Pancreas (tissue), 10 donors: Measurements from ENCODE around the gene PDS5B. TPM values are rescaled to one million over a fixed set of nuclear protein-coding genes. Genes with fewer than 3 reads are reported as not detected.

Source experiments
- ATAC-seq, 4 donors: fragments of 200-7000 bp; cut with Tn5 transposase; one replicate each; pipeline versions ENCODE4 v1.8.0 to v1.9.1; 2020; ENCODE audit warnings: mild to moderate bottlenecking in 4 of 4, moderate library complexity in 4 of 4
- DNase-seq, 6 donors: peaks; one replicate each; pipeline ENCODE4 v3.0.0-alpha.2; 2020
- FAIRE-seq: peaks from 2 replicates; lab custom pipeline; 2012; peaks lifted over from hg19 to GRCh38; lab: Jason Lieb, UNC
- H3K27ac ChIP-seq, 4 donors: fragments of 200-600 bp; sonication (generic); 1 replicate in 3 of 4; 2 replicates in 1 of 4; pipeline versions ENCODE4 v1.5.0 to v1.8.0; 2020
- H3K27me3 ChIP-seq, 4 donors: fragments of 200-600 bp; one replicate each; pipeline ENCODE4 v1.8.0; 2021
- H3K36me3 ChIP-seq, 3 donors: fragments of 200-600 bp; sonication (generic) in 1 of 3; one replicate each; pipeline versions ENCODE4 v1.5.0 to v1.8.0; 2020 to 2021
- H3K4me1 ChIP-seq, 3 donors: fragments of 200-600 bp; one replicate each; pipeline ENCODE4 v1.8.0; 2021
- H3K4me3 ChIP-seq, 4 donors: fragments of 200-600 bp; sonication (generic) in 2 of 4; one replicate each; pipeline versions ENCODE4 v1.5.0 to v1.8.0; 2020 to 2021
- H3K9me3 ChIP-seq, 4 donors: fragments of 200-600 bp; one replicate each; pipeline ENCODE4 v1.8.0; 2021
- WGBS, 2 donors: extraction: QIAGEN DNeasy Blood & Tissue Kit; methylation state at CpG; one replicate each; pipeline ENCODE4 v1.1.7; 2013; 5-methylcytosine and 5-hydroxymethylcytosine counted together
- intact Hi-C, 3 donors: fragments of 100-400 bp; cut with DNase I; formaldehyde crosslinking; loops; one replicate each; pipeline versions ENCODE4 v1.11.1 to v1.14.2; 2022
- polyA plus RNA-seq, 2 donors: library from polyadenylated mRNA; stranded (reverse); fragments of 200-250 nt; gene quantifications; one replicate each; pipeline ENCODE4 v1.2.3, GENCODE V29; 2013
- total RNA-seq, 6 donors: library from RNA; stranded (reverse); fragmentation: NEBNext Ultra II Directional in 4 of 6; extraction: Animal tissue kit (Norgen Biotek cat#: 25700) in 4 of 6; gene quantifications; one replicate each; pipeline versions ENCODE4 v1.2.1 to v1.2.4, GENCODE V29; 2021 to 2023
- TF ChIP-seq, protein P1 (sequence below), 4 donors: fragments of 200-600 bp; sonication (generic) in 3 of 4; IDR thresholded peaks; one replicate each; pipeline versions ENCODE4 v1.5.0 to v1.8.0; 2021; ENCODE audit warnings: antibody characterized with exemption in 4 of 4
- donor health status: healthy with polysubstance abuse.
- donor health status: DM: no; HTN: no; CAD: no; lungs with moderate emphysema.
- donor health status: DM: no; HTN: no; CAD: no.
- donor health status: control.
- donor health status: control.
- donor health status: Bipolar disorder and iron deficiency.
- donor health status: DM: yes; HTN: yes; CAD: no.
- donor health status: DM: no; HTN: no; CAD: no.
- donor health status: DM: no; HTN: no; CAD: no.
- donor health status: DM: yes; HTN: yes; CAD: no.

The PDS5B gene
- total and polyA plus RNA-seq, 8 donors = 2.9 to 19.9 (median 11.0) TPM

DNA sequence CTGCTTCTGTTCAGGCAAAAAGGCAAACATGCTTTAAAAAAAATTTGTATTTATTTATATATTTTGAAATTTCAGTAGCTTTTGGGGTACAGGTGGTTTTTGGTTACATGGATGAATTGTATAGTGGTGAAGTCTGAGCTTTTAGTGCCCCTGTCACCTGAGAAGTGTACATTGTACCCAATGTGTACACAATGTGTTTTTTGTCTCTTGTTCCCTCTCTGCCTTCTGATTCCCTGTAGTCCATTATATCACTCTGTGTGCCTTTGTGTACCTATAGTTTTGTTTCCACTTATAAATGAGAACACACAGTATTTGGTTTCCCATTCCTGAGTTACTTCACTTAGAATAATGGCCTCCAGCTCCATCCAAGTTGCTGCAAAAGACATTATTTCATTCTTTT is 77.4 kb downstream of the PDS5B start:
- H3K9me3 ChIP-seq = no peaks in the 10 kb centered on the region
- H3K27me3 ChIP-seq = no peaks in the 10 kb centered on the region
- no peak for FAIRE-seq
- H3K4me3 ChIP-seq = no peak overlapping the region
- no peak overlapping the region for H3K27ac ChIP-seq
- no peak for DNase-seq
- no peaks in the 10 kb centered on the region for H3K36me3 ChIP-seq
- ATAC-seq = no peak
- intact Hi-C loops = no loop called here
- TF ChIP-seq, protein P1, sequence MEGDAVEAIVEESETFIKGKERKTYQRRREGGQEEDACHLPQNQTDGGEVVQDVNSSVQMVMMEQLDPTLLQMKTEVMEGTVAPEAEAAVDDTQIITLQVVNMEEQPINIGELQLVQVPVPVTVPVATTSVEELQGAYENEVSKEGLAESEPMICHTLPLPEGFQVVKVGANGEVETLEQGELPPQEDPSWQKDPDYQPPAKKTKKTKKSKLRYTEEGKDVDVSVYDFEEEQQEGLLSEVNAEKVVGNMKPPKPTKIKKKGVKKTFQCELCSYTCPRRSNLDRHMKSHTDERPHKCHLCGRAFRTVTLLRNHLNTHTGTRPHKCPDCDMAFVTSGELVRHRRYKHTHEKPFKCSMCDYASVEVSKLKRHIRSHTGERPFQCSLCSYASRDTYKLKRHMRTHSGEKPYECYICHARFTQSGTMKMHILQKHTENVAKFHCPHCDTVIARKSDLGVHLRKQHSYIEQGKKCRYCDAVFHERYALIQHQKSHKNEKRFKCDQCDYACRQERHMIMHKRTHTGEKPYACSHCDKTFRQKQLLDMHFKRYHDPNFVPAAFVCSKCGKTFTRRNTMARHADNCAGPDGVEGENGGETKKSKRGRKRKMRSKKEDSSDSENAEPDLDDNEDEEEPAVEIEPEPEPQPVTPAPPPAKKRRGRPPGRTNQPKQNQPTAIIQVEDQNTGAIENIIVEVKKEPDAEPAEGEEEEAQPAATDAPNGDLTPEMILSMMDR (IDR thresholded peaks at IDR 0.05) = no peak
- H3K4me1 ChIP-seq = peaks cover 0 to 4% (median 0%) of the 10 kb centered on the region in 3 donors

DNA sequence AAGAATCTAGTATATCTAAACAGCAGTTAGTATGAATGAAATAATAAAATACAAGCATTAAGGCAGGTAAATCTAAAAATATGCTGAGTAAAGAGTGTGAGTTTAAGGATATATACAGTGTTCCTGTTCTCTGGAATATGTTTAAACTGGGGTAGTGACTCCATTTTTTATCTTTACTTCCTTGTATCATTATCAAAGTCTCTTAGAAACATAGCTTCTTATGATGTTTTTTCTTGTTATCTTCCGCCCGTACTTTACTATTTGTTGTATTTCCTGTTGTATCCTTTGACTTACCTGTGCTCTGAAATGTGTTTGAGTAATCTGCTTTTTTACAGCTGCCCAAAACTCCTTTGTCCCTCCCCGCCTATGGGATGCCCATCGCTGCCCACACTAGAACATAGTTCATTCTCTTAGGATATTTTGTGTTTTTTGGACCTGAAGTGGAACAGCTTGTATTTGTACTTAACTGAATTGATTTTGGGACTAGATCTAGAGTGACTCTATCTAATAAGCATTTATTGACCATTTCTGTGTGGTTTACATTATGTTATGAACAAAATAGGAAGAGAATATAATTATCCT is 80.8 kb downstream of the PDS5B start:
- Histone ChIP-seq H3K27me3 (no peaks in the 10 kb centered on the region), H3K9me3 (no peaks in the 10 kb centered on the region), H3K4me1 (no peaks in the 10 kb centered on the region), H3K27ac (no peak overlapping the region), H3K4me3 (no peak overlapping the region), H3K36me3 (no peaks in the 10 kb centered on the region)
- TF ChIP-seq, protein P1 (IDR thresholded peaks at IDR 0.05) = no peak
- ATAC-seq (no peak), DNase-seq (no peak), FAIRE-seq (no peak)
- intact Hi-C loops = no loop called here
- 75 to 78% methylated on average over 4 of the region's 4 CpGs for WGBS, 2 donors

DNA sequence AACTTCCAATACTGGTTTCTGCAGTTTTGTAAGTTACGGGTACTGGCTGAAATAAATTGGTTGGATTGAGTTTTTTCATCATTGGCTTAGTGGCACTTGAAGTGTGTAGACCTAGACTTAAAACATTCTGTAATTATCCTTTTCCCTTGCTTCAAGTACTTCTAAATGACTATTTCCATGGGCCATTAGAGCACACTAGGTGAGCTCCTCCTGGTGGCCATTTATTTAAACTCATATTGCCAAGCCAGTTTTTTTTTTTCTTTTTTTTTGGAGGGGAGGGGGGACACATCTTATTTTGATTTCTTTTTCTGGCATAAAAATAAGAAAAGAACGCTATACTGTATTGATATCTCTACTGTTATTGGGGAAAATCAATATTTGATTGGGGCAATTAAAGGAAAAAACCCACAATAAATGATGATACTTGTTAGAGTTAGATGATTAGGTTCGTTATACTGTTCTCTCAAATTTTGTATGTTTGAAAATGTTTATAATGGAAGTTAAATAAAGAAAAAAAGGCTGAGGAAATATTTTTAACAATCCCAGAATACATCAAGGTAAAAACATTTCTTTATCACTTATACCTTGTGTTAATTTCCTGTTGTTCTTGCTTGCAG is 82.9 kb downstream of the PDS5B start:
- H3K9me3 ChIP-seq = no peaks in the 10 kb centered on the region
- no peaks in the 10 kb centered on the region for H3K36me3 ChIP-seq
- intact Hi-C loops = no loop called here
- no peak for DNase-seq
- WGBS, 2 donors = 69 to 70% methylated on average over 3 of the region's 3 CpGs
- peak; percentile 81 for FAIRE-seq
- ATAC-seq = peak in 3 of 4 donors; percentile 56 to 75 (median 67)
- TF ChIP-seq, protein P1 (IDR thresholded peaks at IDR 0.05) = peak in 3 of 4 donors; percentile 30 to 59 (median 43)
- no peaks in the 10 kb centered on the region for H3K4me1 ChIP-seq
- no peak overlapping the region for H3K4me3 ChIP-seq
- H3K27me3 ChIP-seq = no peaks in the 10 kb centered on the region
- no peak overlapping the region for H3K27ac ChIP-seq

DNA sequence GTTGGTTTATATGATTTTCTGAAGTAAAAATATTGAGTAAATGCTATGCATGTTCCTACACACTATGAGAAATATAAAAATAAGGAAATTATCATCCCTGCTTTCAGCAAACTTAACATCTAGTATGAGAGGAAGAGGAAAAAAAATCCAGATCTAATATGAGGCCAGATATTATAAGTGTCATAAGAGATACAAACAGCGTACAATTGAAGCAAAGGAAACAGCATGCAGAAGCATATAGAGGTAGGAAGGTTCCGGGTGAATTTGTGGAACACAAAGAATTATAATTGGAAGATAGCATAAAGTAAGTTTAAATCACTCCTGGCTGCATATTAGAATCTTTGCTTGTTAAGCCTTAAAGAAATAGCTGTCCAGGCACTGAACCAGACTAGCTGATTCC is 88.3 kb downstream of the PDS5B start:
- no peak overlapping the region for H3K4me3 ChIP-seq
- ATAC-seq = no peak
- intact Hi-C loops = no loop called here
- no peaks in the 10 kb centered on the region for H3K36me3 ChIP-seq
- no peak for DNase-seq
- TF ChIP-seq, protein P1 (IDR thresholded peaks at IDR 0.05) = no peak
- H3K27me3 ChIP-seq = no peaks in the 10 kb centered on the region
- WGBS, 2 donors = 98% methylated on average over 2 of the region's 2 CpGs
- no peaks in the 10 kb centered on the region for H3K9me3 ChIP-seq
- no peaks in the 10 kb centered on the region for H3K4me1 ChIP-seq
- FAIRE-seq = no peak
- H3K27ac ChIP-seq = no peak overlapping the region

DNA sequence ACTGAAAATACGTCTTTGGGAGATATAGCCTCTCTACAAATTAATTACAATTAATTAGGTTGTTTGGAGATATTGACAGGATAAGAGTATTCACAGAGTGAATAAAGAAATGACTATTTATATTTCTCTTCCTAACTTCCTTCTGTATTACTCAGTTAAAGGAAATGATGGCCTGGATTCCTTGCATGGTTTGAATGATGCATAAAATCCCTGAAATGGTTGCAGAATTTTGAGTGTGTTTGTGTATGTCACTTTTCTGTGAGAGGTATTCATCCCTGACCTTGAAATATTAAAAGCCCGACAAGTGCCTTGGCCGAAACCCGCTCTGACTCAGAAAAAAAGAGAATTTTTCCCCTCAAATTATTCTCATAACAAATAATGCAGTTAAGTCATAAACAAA is 90.0 kb downstream of the PDS5B start:
- no peak for FAIRE-seq
- peaks cover 0 to 3% (median 0%) of the 10 kb centered on the region in 3 donors for H3K36me3 ChIP-seq
- no peak overlapping the region for H3K4me3 ChIP-seq
- WGBS, 2 donors = 94% methylated on average over 4 of the region's 4 CpGs
- intact Hi-C loops = no loop called here
- no peaks in the 10 kb centered on the region for H3K27me3 ChIP-seq
- DNase-seq = no peak
- H3K27ac ChIP-seq = no peak overlapping the region
- no peak for ATAC-seq
- no peaks in the 10 kb centered on the region for H3K4me1 ChIP-seq
- no peaks in the 10 kb centered on the region for H3K9me3 ChIP-seq
- TF ChIP-seq, protein P1 (IDR thresholded peaks at IDR 0.05) = no peak
